Astrocyte (in vitro differentiated cells and primary cell): ENCODE measurements around the gene DUSP5. TPM values are rescaled to one million over a fixed set of nuclear protein-coding genes. Genes with fewer than 3 reads are reported as not detected.

ENCODE experiments used
- DNase-seq: peaks from one replicate; pipeline ENCODE4 v3.0.0-alpha.2; 2010; ENCODE audit warnings: low read depth
- FAIRE-seq: peaks from 2 replicates; lab custom pipeline; 2011; peaks lifted over from hg19 to GRCh38; lab: Jason Lieb, UNC
- H2AFZ ChIP-seq: 2 replicates; pipeline ENCODE4 v1.6.0; 2012; ENCODE audit warnings: low read depth, low read length, inconsistent platforms
- H3K27ac ChIP-seq: 2 replicates; pipeline ENCODE4 v1.5.1; 2011; ENCODE audit warnings: low read depth, low read length, inconsistent platforms
- H3K27me3 ChIP-seq: 2 replicates; pipeline ENCODE4 v1.6.0; 2011; ENCODE audit warnings: low read length, inconsistent platforms; ENCODE audit not compliant: insufficient read depth
- H3K36me3 ChIP-seq: 2 replicates; pipeline ENCODE4 v1.5.1; 2011; ENCODE audit warnings: low read length, inconsistent platforms; ENCODE audit not compliant: insufficient read depth
- H3K4me1 ChIP-seq: 2 replicates; pipeline ENCODE4 v1.5.1; 2011; ENCODE audit warnings: low read length, inconsistent platforms; ENCODE audit not compliant: insufficient read depth
- H3K4me2 ChIP-seq: 2 replicates; pipeline ENCODE4 v1.6.0; 2012; ENCODE audit warnings: low read length, inconsistent platforms
- H3K4me3 ChIP-seq: 2 replicates; pipeline ENCODE4 v1.5.1; 2011; ENCODE audit warnings: low read depth, mild to moderate bottlenecking, low read length, inconsistent platforms; ENCODE audit not compliant: insufficient read depth
- H3K79me2 ChIP-seq: 2 replicates; pipeline ENCODE4 v1.6.0; 2012; ENCODE audit warnings: mild to moderate bottlenecking, low read length, inconsistent platforms; ENCODE audit not compliant: insufficient read depth
- H3K9ac ChIP-seq: 2 replicates; pipeline ENCODE4 v1.6.0; 2012; ENCODE audit warnings: mild to moderate bottlenecking, low read length, inconsistent platforms
- H3K9me3 ChIP-seq: 2 replicates; pipeline ENCODE4 v1.5.1; 2012; ENCODE audit warnings: low read depth, mild to moderate bottlenecking, low read length, inconsistent platforms; ENCODE audit not compliant: insufficient read depth
- H4K20me1 ChIP-seq: 2 replicates; pipeline ENCODE4 v1.6.0; 2012; ENCODE audit warnings: low read length, inconsistent platforms; ENCODE audit not compliant: insufficient read depth
- H3K27ac Mint-ChIP-seq: one replicate; pipeline ENCODE4 v1.8.0; 2021; ENCODE audit warnings: mild to moderate bottlenecking, mixed read lengths; ENCODE audit not compliant: unreplicated experiment
- H3K27me3 Mint-ChIP-seq: one replicate; pipeline ENCODE4 v1.8.0; 2021; ENCODE audit warnings: low read depth, mixed read lengths; ENCODE audit not compliant: unreplicated experiment
- H3K36me3 Mint-ChIP-seq: one replicate; pipeline ENCODE4 v1.8.0; 2021; ENCODE audit warnings: low read depth, mixed read lengths; ENCODE audit not compliant: unreplicated experiment
- H3K4me1 Mint-ChIP-seq: one replicate; pipeline ENCODE4 v1.8.0; 2021; ENCODE audit warnings: low read depth, mixed read lengths; ENCODE audit not compliant: unreplicated experiment
- H3K4me3 Mint-ChIP-seq: one replicate; pipeline ENCODE4 v1.8.0; 2021; ENCODE audit warnings: mild to moderate bottlenecking, moderate library complexity, mixed read lengths; ENCODE audit not compliant: unreplicated experiment
- H3K9me3 Mint-ChIP-seq: one replicate; pipeline ENCODE4 v1.8.0; 2021; ENCODE audit warnings: mild to moderate bottlenecking, mixed read lengths; ENCODE audit not compliant: unreplicated experiment
- CTCF ChIP-seq: IDR thresholded peaks from 2 replicates; pipeline ENCODE4 v1.5.1; 2011; ENCODE audit warnings: low read depth, mild to moderate bottlenecking, inconsistent platforms, low read length, moderate library complexity; ENCODE audit not compliant: insufficient read depth
- EZH2 ChIP-seq: IDR thresholded peaks from 2 replicates; pipeline ENCODE4 v1.6.1; 2012; ENCODE audit warnings: mild to moderate bottlenecking, low read length, inconsistent platforms; ENCODE audit not compliant: insufficient read depth
- total RNA-seq: library from RNA; stranded (reverse); gene quantifications from 2 replicates; pipeline ENCODE4 v1.2.1, GENCODE V29; 2021

Gene DUSP5
- total RNA-seq, 1 donor from 2014 or later = 36.4 TPM

- no peak overlapping the region for H3K27ac ChIP-seq
- no peak overlapping the region for H3K4me3 ChIP-seq
- DNase-seq (no peak), FAIRE-seq (no peak)
- H3K27ac Mint-ChIP-seq = no peak overlapping the region
- H3K36me3 Mint-ChIP-seq = no peaks in the 10 kb centered on the region
- peaks cover 14% of the 10 kb centered on the region for H3K4me1 ChIP-seq
- no peaks in the 10 kb centered on the region for H3K27me3 Mint-ChIP-seq
- no peaks in the 10 kb centered on the region for H3K27me3 ChIP-seq
- TF ChIP-seq EZH2 (no peak), CTCF (no peak)
- H2AFZ ChIP-seq = no peak overlapping the region
- H3K4me2 ChIP-seq = no peak overlapping the region
- H3K36me3 ChIP-seq = no peaks in the 10 kb centered on the region
- no peaks in the 10 kb centered on the region for H3K9me3 ChIP-seq
- no peak overlapping the region for H3K4me3 Mint-ChIP-seq
- H3K9me3 Mint-ChIP-seq = no peaks in the 10 kb centered on the region
- H3K4me1 Mint-ChIP-seq = peaks cover 20% of the 10 kb centered on the region
- no peaks in the 10 kb centered on the region for H3K79me2 ChIP-seq
- no peak overlapping the region for H3K9ac ChIP-seq
- no peaks in the 10 kb centered on the region for H4K20me1 ChIP-seq
Measured at GRCh38 chr10:110539091-110539490, 41.4 kb downstream of the DUSP5 start.

- Histone ChIP-seq H4K20me1 (no peaks in the 10 kb centered on the region), H2AFZ (no peak overlapping the region), H3K4me2 (no peak overlapping the region), H3K4me3 (no peak overlapping the region), H3K27ac (no peak overlapping the region), H3K36me3 (no peaks in the 10 kb centered on the region), H3K27me3 (no peaks in the 10 kb centered on the region), H3K4me1 (peaks cover 14% of the 10 kb centered on the region), H3K79me2 (no peaks in the 10 kb centered on the region), H3K9ac (no peak overlapping the region), H3K9me3 (no peaks in the 10 kb centered on the region)
- no peak for DNase-seq
- H3K27me3 Mint-ChIP-seq = no peaks in the 10 kb centered on the region
- H3K36me3 Mint-ChIP-seq = no peaks in the 10 kb centered on the region
- FAIRE-seq = no peak
- no peak for TF ChIP-seq CTCF
- TF ChIP-seq EZH2 = no peak
- peaks cover 24% of the 10 kb centered on the region for H3K4me1 Mint-ChIP-seq
- no peaks in the 10 kb centered on the region for H3K9me3 Mint-ChIP-seq
- no peak overlapping the region for H3K27ac Mint-ChIP-seq
- no peak overlapping the region for H3K4me3 Mint-ChIP-seq
Measured at GRCh38 chr10:110540031-110540430, 42.3 kb downstream of the DUSP5 start.

GRCh38 chr10:110544958-110545537, 47.3 kb downstream of the DUSP5 start:
- TF ChIP-seq CTCF (no peak), EZH2 (no peak)
- H3K27ac Mint-ChIP-seq = no peak overlapping the region
- H3K36me3 Mint-ChIP-seq = no peaks in the 10 kb centered on the region
- H3K4me1 Mint-ChIP-seq = peaks cover 23% of the 10 kb centered on the region
- no peak overlapping the region for H3K27ac ChIP-seq
- DNase-seq = peak; percentile 35
- no peaks in the 10 kb centered on the region for H3K9me3 Mint-ChIP-seq
- H3K4me2 ChIP-seq = no peak overlapping the region
- no peaks in the 10 kb centered on the region for H3K9me3 ChIP-seq
- no peaks in the 10 kb centered on the region for H3K27me3 ChIP-seq
- no peaks in the 10 kb centered on the region for H3K79me2 ChIP-seq
- no peaks in the 10 kb centered on the region for H3K4me1 ChIP-seq
- H3K27me3 Mint-ChIP-seq = no peaks in the 10 kb centered on the region
- H3K4me3 ChIP-seq = no peak overlapping the region
- no peak overlapping the region for H3K9ac ChIP-seq
- H4K20me1 ChIP-seq = no peaks in the 10 kb centered on the region
- H3K4me3 Mint-ChIP-seq = no peak overlapping the region
- H3K36me3 ChIP-seq = no peaks in the 10 kb centered on the region
- no peak overlapping the region for H2AFZ ChIP-seq
- no peak for FAIRE-seq
